DMS153 (cell line): ENCODE data around the gene SFXN4.
"Not testable (repeated sequence)": the region's sequence is repeated elsewhere in the genome, so short reads cannot be mapped to it uniquely, and the experiment has no call there.

Experiments used
- DNase-seq: peaks from one replicate; lab custom pipeline; 2025; lab: John Stamatoyannopoulos, UW

SFXN4 gene

GRCh38 chr10:119112056-119112455, 53.5 kb downstream of the SFXN4 start:
- no peak for DNase-seq

- DNase-seq = not testable (repeated sequence)
Observed at GRCh38 chr10:119107771-119108170, 57.7 kb downstream of the SFXN4 start.

- not testable (repeated sequence) for DNase-seq
Observed at GRCh38 chr10:119107106-119107505, 58.4 kb downstream of the SFXN4 start.

GRCh38 chr10:119105899-119106298, 59.6 kb downstream of the SFXN4 start:
- not testable (repeated sequence) for DNase-seq

GRCh38 chr10:119105155-119105554, 60.4 kb downstream of the SFXN4 start:
- DNase-seq = no peak

DNA sequence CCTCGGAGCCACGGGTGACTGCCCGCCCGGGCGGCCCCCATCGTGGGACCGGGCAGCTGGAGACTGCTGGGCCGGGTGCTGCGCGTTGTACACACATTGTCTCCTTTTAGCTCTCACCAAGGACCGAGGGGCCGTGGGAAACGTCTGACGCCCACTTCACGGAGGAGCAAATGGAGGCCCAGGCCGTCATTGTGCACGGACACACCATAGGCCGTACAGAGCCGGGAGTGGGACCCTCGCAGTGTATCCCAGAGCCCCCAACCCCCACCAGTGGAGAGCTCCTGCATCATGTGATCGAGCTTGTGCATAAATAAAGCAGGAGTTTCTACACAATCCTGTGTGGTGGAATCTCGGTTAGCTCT, 60.9 kb downstream of the SFXN4 start:
- DNase-seq = no peak

DNA sequence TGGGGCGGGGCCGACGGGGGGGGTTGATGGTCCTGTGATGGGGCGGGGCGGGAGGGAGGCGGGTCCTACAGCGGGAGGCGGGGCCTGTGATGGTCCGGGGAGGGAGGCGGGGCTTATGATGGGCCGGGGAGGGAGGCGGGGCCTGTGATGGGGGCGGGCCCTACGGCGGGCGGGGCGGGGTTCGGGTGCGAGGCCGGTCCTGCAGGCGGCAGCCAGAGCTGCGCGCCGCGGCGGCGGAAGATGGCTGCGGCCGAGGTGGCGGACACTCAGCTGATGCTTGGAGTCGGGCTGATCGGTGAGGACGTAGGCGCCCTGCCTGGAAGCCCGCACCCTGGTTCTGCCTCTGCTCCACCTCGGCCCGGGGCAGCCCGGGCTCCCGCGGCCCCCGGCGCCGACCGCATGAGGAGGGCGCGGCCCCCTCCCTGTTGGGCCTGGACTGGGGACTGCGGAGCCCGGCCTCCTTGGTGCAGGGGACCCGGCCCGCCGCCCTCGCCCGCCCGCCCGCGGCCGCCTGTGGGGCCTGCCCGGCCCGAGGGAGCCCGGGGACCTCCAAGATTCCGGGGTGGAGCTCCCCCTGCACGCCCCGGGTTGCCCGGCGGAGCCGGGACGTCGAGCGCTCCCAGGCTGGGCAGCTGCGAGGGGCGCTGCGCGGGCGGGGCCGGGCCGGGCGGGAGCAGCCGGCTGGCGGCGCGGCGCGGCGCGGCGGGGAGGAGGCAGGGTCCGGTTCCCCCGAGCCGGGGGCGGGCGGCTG, 61.4 kb downstream of the SFXN4 start, which contains the start of gene DENND10:
Gene DENND10 (plus strand): TSS at position 211 of the 751 bp plus-strand sequence. CDS start 30 bp downstream, at position 241.
- peak; percentile 21 for DNase-seq

DNA sequence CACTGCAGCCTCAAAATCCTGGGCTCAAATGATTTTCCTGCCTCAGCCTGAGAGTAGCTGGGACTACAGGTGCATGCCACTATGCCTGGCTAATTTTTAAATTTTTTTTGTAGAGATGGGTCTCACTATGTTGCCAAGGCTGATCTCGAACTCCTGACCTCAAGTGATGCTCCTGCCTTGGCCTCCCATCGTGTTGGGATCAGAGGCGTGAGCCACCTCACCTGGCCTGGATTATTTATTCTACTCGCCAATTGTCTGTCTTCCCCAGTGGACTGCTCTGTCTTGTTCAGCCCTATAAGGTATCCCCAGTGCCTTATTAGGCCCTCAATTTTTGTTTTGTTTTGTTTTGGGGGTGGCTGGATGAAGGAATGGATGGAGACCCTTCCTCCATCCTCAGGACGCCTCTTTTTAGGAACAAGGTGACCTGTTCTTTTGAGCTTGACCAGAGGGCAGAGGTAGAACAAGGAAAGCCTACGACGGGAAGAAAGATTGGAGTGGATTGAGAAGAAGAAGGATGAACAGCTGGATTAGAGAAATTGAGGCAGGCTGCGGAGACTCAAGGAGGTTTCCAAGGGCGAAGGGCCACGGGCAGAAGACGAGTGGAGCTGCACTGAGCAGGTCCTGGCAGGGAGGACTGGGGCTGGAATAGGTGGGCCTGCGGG, 62.1 kb downstream of the SFXN4 start:
- no peak for DNase-seq

GRCh38 chr10:119101366-119102098, 64.0 kb downstream of the SFXN4 start:
- no peak for DNase-seq

DNA sequence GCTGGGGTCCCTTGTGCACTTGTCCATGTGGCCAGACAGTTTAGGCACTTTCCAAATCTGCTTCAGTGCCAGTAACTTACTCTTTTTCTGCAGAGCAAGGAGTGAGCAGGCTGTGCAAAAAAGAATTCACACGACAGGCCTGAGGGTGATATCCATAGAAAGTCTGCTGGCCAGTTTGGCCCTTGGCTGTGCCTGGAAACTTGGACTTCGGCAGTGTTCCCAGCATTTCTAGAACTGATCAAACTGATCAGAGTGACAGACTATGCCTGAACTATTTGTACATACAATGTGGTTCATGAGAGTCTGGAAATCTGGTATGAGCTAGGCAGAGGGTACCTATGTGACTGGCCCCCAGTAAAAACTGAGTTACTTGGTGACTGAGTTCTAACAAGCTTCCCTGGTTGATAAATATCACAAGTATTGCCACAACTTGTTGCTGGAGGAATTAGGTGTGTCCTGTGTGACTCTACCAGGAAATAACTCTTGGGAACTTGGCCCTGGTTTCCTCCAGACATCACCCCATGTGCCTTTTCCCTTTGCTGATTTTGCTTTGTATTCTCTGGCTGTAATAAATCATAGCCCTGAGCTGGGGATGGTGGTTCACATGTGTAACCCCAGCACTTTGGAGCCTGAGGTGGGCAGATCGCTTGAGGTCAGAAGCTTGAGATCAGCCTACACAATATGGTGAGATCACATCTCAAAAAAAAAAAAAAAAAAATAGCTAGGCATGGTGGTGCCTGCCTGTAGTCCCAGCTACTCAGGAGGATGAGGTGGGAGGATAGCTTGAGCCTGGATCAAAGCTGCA, 64.9 kb downstream of the SFXN4 start:
- no peak for DNase-seq

DNA sequence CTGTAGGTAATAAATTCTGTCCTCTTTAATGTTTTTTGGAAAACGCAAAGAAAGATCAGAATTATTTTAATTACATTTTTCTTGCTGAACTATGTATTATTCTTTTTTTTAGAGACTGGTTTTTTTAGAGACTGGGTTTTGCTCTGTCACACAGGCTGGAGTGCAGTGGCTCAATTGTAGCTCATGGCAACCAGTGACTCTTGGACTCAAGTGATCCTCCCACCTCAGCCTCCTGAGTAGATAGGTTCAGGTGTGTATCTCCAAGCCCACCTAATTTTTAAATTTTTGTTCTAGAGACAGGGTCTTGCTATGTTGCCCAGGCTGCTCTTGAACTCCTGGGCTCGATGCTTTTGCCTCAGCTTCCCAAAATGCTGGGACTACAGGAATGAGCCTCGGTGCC, 66.9 kb downstream of the SFXN4 start:
- DNase-seq = no peak

GRCh38 chr10:119096641-119097415, 68.7 kb downstream of the SFXN4 start:
- not testable (repeated sequence) for DNase-seq

DNA sequence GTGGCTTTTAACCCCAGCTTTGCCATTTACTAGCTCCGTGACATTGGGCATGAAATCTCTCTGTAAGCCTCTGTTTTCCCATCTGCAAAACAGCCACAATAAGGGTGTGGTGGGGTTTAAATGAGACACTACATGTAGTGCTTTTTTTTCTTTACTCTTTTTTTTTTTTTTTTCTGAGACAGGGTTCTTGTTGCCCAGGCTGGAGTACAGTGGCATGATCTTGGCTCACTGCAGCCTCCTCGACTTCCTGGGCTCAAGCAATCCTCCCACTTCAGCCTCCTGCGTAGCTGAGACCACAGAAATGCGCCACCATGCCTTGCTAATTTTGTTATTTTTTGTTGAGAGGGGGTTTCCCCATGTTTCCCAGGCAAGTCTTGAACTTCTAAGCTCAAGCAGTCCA, 69.9 kb downstream of the SFXN4 start:
- no peak for DNase-seq

GRCh38 chr10:119090968-119091367, 74.5 kb downstream of the SFXN4 start:
- peak; percentile 32 for DNase-seq
